Activated CD8-positive, alpha-beta T cell treated with anti-CD3 and anti-CD28 coated beads, Interleukin-2, amount 10 ng/mL, durations not matched to agents 7 days and 5 days (primary cell): ENCODE measurements around the gene SDR39U1. TPM values are rescaled to one million over a fixed set of nuclear protein-coding genes. Genes with fewer than 3 reads are reported as not detected.

Source experiments
- ATAC-seq: fragments of 150-1000 bp; cut with Tn5 transposase; one replicate; pipeline ENCODE4 v1.10.0; 2021; ENCODE audit warnings: moderate library complexity
- CTCF ChIA-PET: fragments of 350-600 bp; sonication (Branson Sonifier 250); formaldehyde crosslinking; loops from one replicate; lab custom pipeline; 2021; ENCODE audit warnings: antibody characterized with exemption; lab: Charles Lee
- POLR2A ChIA-PET: fragments of 350-600 bp; sonication (Branson Sonifier 250); formaldehyde crosslinking; loops from one replicate; lab custom pipeline; 2021; ENCODE audit warnings: antibody characterized with exemption; lab: Charles Lee
- DNase-seq: peaks from one replicate; pipeline ENCODE4 v3.0.0-alpha.2; 2020
- H3K27ac Mint-ChIP-seq: one replicate; pipeline ENCODE4 v1.8.0; 2021; ENCODE audit warnings: mild to moderate bottlenecking, mixed read lengths
- H3K27me3 Mint-ChIP-seq: one replicate; pipeline ENCODE4 v1.8.0; 2021; ENCODE audit warnings: low read depth, mixed read lengths
- H3K36me3 Mint-ChIP-seq: one replicate; pipeline ENCODE4 v1.8.0; 2021; ENCODE audit warnings: low read depth, mixed read lengths
- H3K4me1 Mint-ChIP-seq: one replicate; pipeline ENCODE4 v1.8.0; 2021; ENCODE audit warnings: low read depth, mixed read lengths
- H3K4me3 Mint-ChIP-seq: one replicate; pipeline ENCODE4 v1.8.0; 2021; ENCODE audit warnings: mild to moderate bottlenecking, mixed read lengths
- H3K9me3 Mint-ChIP-seq: one replicate; pipeline ENCODE4 v1.8.0; 2022; ENCODE audit warnings: mixed read lengths; ENCODE audit not compliant: insufficient read depth
- total RNA-seq, 2 experiments: library from RNA; stranded (reverse); gene quantifications; one replicate each; pipeline ENCODE4 v1.2.3, GENCODE V29; 2021

The SDR39U1 gene
- total RNA-seq, 2 experiments from 2014 or later, result 47.6 to 58.6 TPM

GRCh38 chr14:24427537-24428508 lies 14.8 kb downstream of the SDR39U1 start:
- Mint-ChIP-seq H3K27ac (peak overlapping the region; percentile 69), H3K4me3 (no peak overlapping the region), H3K27me3 (no peaks in the 10 kb centered on the region), H3K36me3 (peaks cover 14% of the 10 kb centered on the region), H3K9me3 (no peaks in the 10 kb centered on the region), H3K4me1 (peaks cover 55% of the 10 kb centered on the region)
- no peak for DNase-seq
- POLR2A ChIA-PET, result interaction anchor here (1.0 to 5.4 kb wide), 2 partner anchors 14 to 93 kb away, joined by 3 to 185 read pairs; partner anchors contain the start of genes ADCY4 and RIPK3
- no peak for ATAC-seq
- CTCF ChIA-PET, result interaction anchor here (17.6 kb wide), 1 partner anchor 91 kb away, joined by 709 read pairs; the partner anchor contains the start of genes ADCY4 and RIPK3

GRCh38 chr14:24426912-24427536 lies 15.6 kb downstream of the SDR39U1 start:
- DNase-seq (no peak), ATAC-seq (no peak)
- peaks cover 9% of the 10 kb centered on the region for H3K36me3 Mint-ChIP-seq
- no peak overlapping the region for H3K27ac Mint-ChIP-seq
- POLR2A ChIA-PET, result no interaction called here
- H3K9me3 Mint-ChIP-seq, result no peaks in the 10 kb centered on the region
- H3K4me1 Mint-ChIP-seq, result peaks cover 51% of the 10 kb centered on the region
- H3K4me3 Mint-ChIP-seq, result no peak overlapping the region
- CTCF ChIA-PET, result interaction anchor here (17.6 kb wide), 1 partner anchor 91 kb away, joined by 709 read pairs; the partner anchor contains the start of genes ADCY4 and RIPK3
- H3K27me3 Mint-ChIP-seq, result no peaks in the 10 kb centered on the region

DNA sequence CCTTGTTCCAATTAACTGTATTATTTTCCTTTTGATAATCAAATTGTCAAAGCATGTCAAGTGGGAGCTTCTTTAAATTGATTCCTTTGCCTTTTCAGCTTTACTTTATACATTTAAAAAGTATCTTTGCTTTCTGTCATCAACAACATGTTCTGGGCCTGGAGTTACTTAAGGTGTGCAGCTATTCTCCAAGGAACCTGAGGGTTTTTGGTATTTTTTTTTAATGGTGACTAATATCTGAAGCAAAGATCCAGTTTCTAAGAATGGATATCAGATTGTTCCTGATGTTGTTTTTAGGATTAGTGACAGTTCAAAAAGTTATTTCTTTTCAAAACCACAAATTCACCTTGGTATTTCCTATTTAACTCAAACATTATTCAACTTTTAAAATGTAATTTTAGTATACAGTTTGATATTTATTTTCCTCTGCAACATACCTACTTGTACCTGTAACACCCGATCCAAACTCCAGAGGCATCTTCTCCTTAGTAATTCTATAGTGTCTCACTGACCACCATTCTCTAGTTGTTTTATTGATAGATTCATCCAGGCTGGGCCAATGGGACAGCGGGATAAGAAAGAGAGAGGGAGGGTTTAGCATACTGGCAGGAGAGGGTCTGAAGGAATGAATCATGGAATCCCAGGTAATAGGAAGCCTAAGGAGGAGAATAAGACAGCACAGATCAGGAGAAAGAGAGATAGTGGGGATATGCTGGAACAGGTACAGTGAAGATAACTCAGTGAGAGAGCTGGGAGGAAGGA lies 16.2 kb downstream of the SDR39U1 start:
- Mint-ChIP-seq H3K4me3 (no peak overlapping the region), H3K36me3 (peaks cover 3% of the 10 kb centered on the region), H3K27ac (peak overlapping the region; percentile 37), H3K4me1 (peaks cover 44% of the 10 kb centered on the region), H3K9me3 (no peaks in the 10 kb centered on the region), H3K27me3 (no peaks in the 10 kb centered on the region)
- ATAC-seq (no peak), DNase-seq (no peak)
- CTCF ChIA-PET, result interaction anchor here (1.0 to 17.6 kb wide), 3 partner anchors 11 to 184 kb away, joined by 3 to 709 read pairs (median 14); partner anchors contain the start of genes ADCY4, RIPK3 and TINF2
- POLR2A ChIA-PET, result no interaction called here

DNA sequence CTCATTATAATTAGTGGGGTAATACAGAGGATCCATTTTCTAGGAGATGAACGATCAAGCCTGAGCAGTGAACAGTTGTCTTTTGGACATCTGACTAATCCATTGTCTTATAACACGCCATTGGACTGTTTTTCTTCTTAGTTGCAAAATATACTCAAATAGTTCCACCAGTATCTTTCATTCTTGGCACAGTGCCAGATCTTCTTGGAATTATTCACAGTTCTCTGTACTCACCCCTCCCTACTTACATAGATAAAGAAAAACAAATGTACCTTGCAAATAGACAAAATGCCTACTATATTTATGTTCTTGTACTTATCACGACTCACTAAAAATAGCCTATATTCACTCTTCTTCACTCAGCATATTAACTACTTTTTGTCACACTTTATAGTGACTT lies 16.9 kb downstream of the SDR39U1 start:
- ChIA-PET POLR2A (no interaction called here), CTCF (interaction anchor here (1.0 to 17.6 kb wide), 7 partner anchors 11 to 183 kb away, joined by 3 to 709 read pairs (median 4); partner anchors contain the start of genes ADCY4, RIPK3 and TINF2)
- no peaks in the 10 kb centered on the region for H3K27me3 Mint-ChIP-seq
- DNase-seq (no peak), ATAC-seq (no peak)
- no peaks in the 10 kb centered on the region for H3K9me3 Mint-ChIP-seq
- peaks cover 38% of the 10 kb centered on the region for H3K4me1 Mint-ChIP-seq
- peaks cover 1% of the 10 kb centered on the region for H3K36me3 Mint-ChIP-seq
- H3K27ac Mint-ChIP-seq, result no peak overlapping the region
- no peak overlapping the region for H3K4me3 Mint-ChIP-seq

- ChIA-PET CTCF (interaction anchor here (1.0 to 17.6 kb wide), 7 partner anchors 9 to 86 kb away, joined by 3 to 709 read pairs (median 4); partner anchors contain the start of genes ADCY4, KHNYN and RIPK3), POLR2A (interaction anchor here (0.7 to 0.9 kb wide), 2 partner anchors 83 to 92 kb away, joined by 3 read pairs; partner anchors contain the start of gene RIPK3)
- ATAC-seq, result peak; percentile 34
- Mint-ChIP-seq H3K27me3 (peaks cover 8% of the 10 kb centered on the region), H3K36me3 (peaks cover 1% of the 10 kb centered on the region), H3K9me3 (no peaks in the 10 kb centered on the region), H3K27ac (no peak overlapping the region), H3K4me3 (no peak overlapping the region), H3K4me1 (peaks cover 26% of the 10 kb centered on the region)
- DNase-seq, result no peak
These were observed 19.6 kb downstream of the SDR39U1 start for GRCh38 chr14:24422694-24423601.

DNA sequence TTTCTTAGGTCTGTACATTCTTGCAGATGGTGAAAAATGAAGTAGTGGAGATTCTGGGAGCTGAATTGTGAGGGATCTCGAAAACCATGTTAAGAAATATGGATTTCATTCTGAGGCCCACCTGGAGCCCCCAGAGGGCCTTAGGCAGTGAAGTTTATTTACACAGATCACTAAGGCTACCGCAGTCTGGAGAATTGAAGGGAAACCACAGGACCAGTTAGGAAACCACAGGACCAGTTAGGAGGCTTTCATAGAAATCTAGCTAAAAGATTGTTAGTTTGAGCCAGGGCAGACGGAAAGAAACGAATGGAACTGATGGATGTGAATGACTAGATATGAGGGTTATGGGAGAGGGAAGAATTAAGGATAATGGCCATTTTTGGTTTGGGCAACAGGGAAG lies 20.3 kb downstream of the SDR39U1 start:
- Mint-ChIP-seq H3K4me1 (peaks cover 21% of the 10 kb centered on the region), H3K27ac (no peak overlapping the region), H3K4me3 (no peak overlapping the region), H3K27me3 (peaks cover 8% of the 10 kb centered on the region), H3K36me3 (peaks cover 1% of the 10 kb centered on the region), H3K9me3 (no peaks in the 10 kb centered on the region)
- DNase-seq (peak; percentile 36), ATAC-seq (peak; percentile 69)
- POLR2A ChIA-PET, result interaction anchor here (0.7 to 1.2 kb wide), 2 partner anchors 8 to 92 kb away, joined by 3 read pairs; partner anchors contain the start of gene KHNYN
- CTCF ChIA-PET, result interaction anchor here (1.0 to 17.6 kb wide), 5 partner anchors 8 to 86 kb away, joined by 3 to 709 read pairs (median 4); partner anchors contain the start of genes ADCY4, KHNYN and RIPK3

DNA sequence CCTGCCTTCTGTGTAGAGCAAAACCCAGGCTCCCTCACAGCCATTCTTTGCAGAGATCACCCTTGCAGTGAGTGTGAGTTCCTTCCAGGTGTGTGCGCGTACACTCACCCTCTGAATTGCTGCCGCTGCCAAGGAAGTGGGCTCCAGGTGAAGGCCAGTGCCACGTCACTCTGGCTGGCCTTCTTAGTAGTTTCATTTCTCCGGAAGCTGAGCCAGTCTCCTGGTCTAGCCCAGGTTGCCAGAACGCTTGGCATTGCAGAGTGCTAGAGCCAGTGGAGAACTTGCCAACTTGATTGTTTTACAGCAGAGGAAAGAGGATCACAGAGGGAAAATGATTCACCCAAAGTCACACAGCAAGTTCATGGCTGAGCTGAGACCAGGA lies 24.1 kb downstream of the SDR39U1 start:
- DNase-seq, result no peak
- no peaks in the 10 kb centered on the region for H3K9me3 Mint-ChIP-seq
- H3K27me3 Mint-ChIP-seq, result peaks cover 8% of the 10 kb centered on the region
- no peak overlapping the region for H3K27ac Mint-ChIP-seq
- ATAC-seq, result no peak
- ChIA-PET POLR2A (interaction anchor here (1.2 to 2.7 kb wide), 2 partner anchors 12 to 205 kb away, joined by 3 to 23 read pairs; partner anchors contain the start of genes CBLN3, CHMP4A and KHNYN), CTCF (interaction anchor here (1.0 to 6.2 kb wide), 5 partner anchors 10 to 84 kb away, joined by 3 to 48 read pairs (median 5); partner anchors contain the start of genes ADCY4 and KHNYN)
- no peak overlapping the region for H3K4me3 Mint-ChIP-seq
- no peaks in the 10 kb centered on the region for H3K36me3 Mint-ChIP-seq
- no peaks in the 10 kb centered on the region for H3K4me1 Mint-ChIP-seq

GRCh38 chr14:24417832-24418491 lies 24.6 kb downstream of the SDR39U1 start:
- no peak for ATAC-seq
- CTCF ChIA-PET, result interaction anchor here (1.1 to 2.7 kb wide), 3 partner anchors 9 to 84 kb away, joined by 3 to 11 read pairs (median 5); partner anchors contain the start of gene ADCY4
- DNase-seq, result no peak
- Mint-ChIP-seq H3K36me3 (no peaks in the 10 kb centered on the region), H3K9me3 (no peaks in the 10 kb centered on the region), H3K4me1 (no peaks in the 10 kb centered on the region), H3K4me3 (no peak overlapping the region), H3K27me3 (peaks cover 8% of the 10 kb centered on the region), H3K27ac (no peak overlapping the region)
- POLR2A ChIA-PET, result interaction anchor here (1.2 to 2.7 kb wide), 2 partner anchors 12 to 205 kb away, joined by 3 to 23 read pairs; partner anchors contain the start of genes CBLN3, CHMP4A and KHNYN

- H3K27ac Mint-ChIP-seq, result no peak overlapping the region
- POLR2A ChIA-PET, result no interaction called here
- no peaks in the 10 kb centered on the region for H3K4me1 Mint-ChIP-seq
- H3K36me3 Mint-ChIP-seq, result no peaks in the 10 kb centered on the region
- H3K27me3 Mint-ChIP-seq, result peaks cover 8% of the 10 kb centered on the region
- DNase-seq, result no peak
- no peak for ATAC-seq
- H3K4me3 Mint-ChIP-seq, result no peak overlapping the region
- H3K9me3 Mint-ChIP-seq, result no peaks in the 10 kb centered on the region
- CTCF ChIA-PET, result interaction anchor here (1.1 to 2.7 kb wide), 3 partner anchors 10 to 83 kb away, joined by 3 to 11 read pairs (median 5); partner anchors contain the start of gene ADCY4
These were observed 25.5 kb downstream of the SDR39U1 start for GRCh38 chr14:24416932-24417619.
